A549 (cell line): Measurements from ENCODE around the gene ATF2. TPM values are rescaled to one million over a fixed set of nuclear protein-coding genes. Genes with fewer than 3 reads are reported as not detected.
A peak's percentile ranks its signal among the peaks of the same experiment; 100 is the strongest.

Experiments used
- ATAC-seq, 2 experiments: fragments of 200-7000 bp in 1 of 2; fragments of >200 bp in 1 of 2; cut with Nextera tagmentation in 1 of 2; cut with Tn5 transposase in 1 of 2; 3 replicates each; pipeline versions ENCODE4 v1.8.0 to v1.9.1; 2018 to 2020; ENCODE audit warnings: mild to moderate bottlenecking in 1 of 2, moderate library complexity in 1 of 2
- CTCF ChIA-PET: fragments of 300-600 bp; sonication (Branson Sonifier 250); formaldehyde crosslinking; extraction: SDS; loops from one replicate; lab custom pipeline; 2021; ENCODE audit warnings: antibody characterized with exemption, inconsistent platforms; lab: Yijun Ruan, JAX
- POLR2A ChIA-PET: fragments of 350-600 bp; formaldehyde crosslinking; extraction: SDS; loops from one replicate; lab custom pipeline; 2021; ENCODE audit warnings: antibody characterized with exemption, inconsistent platforms; lab: Yijun Ruan, JAX
- DNase-seq, 2 experiments: peaks; one replicate each; pipeline versions ENCODE4 v3.0.0 to v3.0.0-alpha.2; 2011 to 2016; ENCODE audit warnings: low read depth in 1 of 2, low spot score in 1 of 2
- FAIRE-seq: peaks from 2 replicates; lab custom pipeline; 2011; peaks lifted over from hg19 to GRCh38; lab: Jason Lieb, UNC
- H3K27ac ChIP-seq, 2 experiments: fragments of >200 bp; sonication (Bioruptor Twin); formaldehyde crosslinking; 3 replicates each; pipeline ENCODE4 v1.5.1; 2016 to 2017
- H3K4me1 ChIP-seq: fragments of >200 bp; sonication (Bioruptor Twin); formaldehyde crosslinking; 3 replicates; pipeline ENCODE4 v1.6.1; 2016
- H3K4me2 ChIP-seq: fragments of >200 bp; sonication (Bioruptor Twin); formaldehyde crosslinking; 3 replicates; pipeline ENCODE4 v1.6.1; 2016
- H3K4me3 ChIP-seq: fragments of >200 bp; sonication (Bioruptor Twin); formaldehyde crosslinking; 3 replicates; pipeline ENCODE4 v1.5.1; 2016
- H3K9me3 ChIP-seq: fragments of >200 bp; sonication (Bioruptor Twin); formaldehyde crosslinking; 3 replicates; pipeline ENCODE4 v1.6.1; 2016
- BHLHE40 ChIP-seq: IDR thresholded peaks from 2 replicates; pipeline ENCODE4 v1.6.1; 2012; ENCODE audit warnings: low read depth, low read length, inconsistent platforms
- CBX2 ChIP-seq: fragments of 200-600 bp; sonication (generic); IDR thresholded peaks from 2 replicates; pipeline ENCODE4 v1.6.1; 2016; ENCODE audit warnings: low read depth, mild to moderate bottlenecking, borderline replicate concordance
- CBX8 ChIP-seq: fragments of 200-600 bp; sonication (generic); IDR thresholded peaks from 2 replicates; pipeline ENCODE4 v1.6.1; 2016
- CEBPB ChIP-seq, 2 experiments: fragments of >200 bp in 1 of 2; sonication (Bioruptor Twin) in 1 of 2; formaldehyde crosslinking in 1 of 2; IDR thresholded peaks; 2 replicates each; pipeline ENCODE4 v1.6.1; 2012 to 2016
- EHF ChIP-seq: fragments of 250-450 bp; sonication (Bioruptor Pico); IDR thresholded peaks from 2 replicates; pipeline ENCODE4 v1.5.0; 2020; ENCODE audit warnings: mild to moderate bottlenecking
- EHMT2 ChIP-seq: fragments of 200-600 bp; sonication (generic); IDR thresholded peaks from 2 replicates; pipeline ENCODE4 v1.6.1; 2016; ENCODE audit warnings: antibody characterized with exemption, low read depth, mild to moderate bottlenecking, moderate library complexity
- FOSB ChIP-seq: fragments of 250-450 bp; sonication (Bioruptor Pico); IDR thresholded peaks from 2 replicates; pipeline ENCODE4 v1.5.0; 2020; ENCODE audit warnings: mild to moderate bottlenecking, moderate library complexity
- FOSL2 ChIP-seq, 2 experiments: fragments of 450-650 bp in 1 of 2; fragments of >200 bp in 1 of 2; sonication (Bioruptor Twin) in 1 of 2; formaldehyde crosslinking; IDR thresholded peaks; 2 replicates each; pipeline versions ENCODE4 v1.5.0 to v1.6.1; 2016 to 2020; ENCODE audit warnings: mild to moderate bottlenecking in 1 of 2, moderate library complexity in 1 of 2
- FOXS1 ChIP-seq: fragments of 250-450 bp; sonication (Bioruptor Pico); IDR thresholded peaks from 2 replicates; pipeline ENCODE4 v1.5.0; 2020; ENCODE audit warnings: mild to moderate bottlenecking, moderate library complexity
- JUN ChIP-seq, 2 experiments: fragments of >200 bp; sonication (Bioruptor Twin); formaldehyde crosslinking; IDR thresholded peaks; 2 replicates in 1 of 2; 3 replicates in 1 of 2; pipeline ENCODE4 v1.6.1; 2016 to 2017
- KDM1A ChIP-seq: fragments of 200-600 bp; sonication (generic); IDR thresholded peaks from 2 replicates; pipeline ENCODE4 v1.6.1; 2016; ENCODE audit warnings: low read depth, mild to moderate bottlenecking
- KDM5A ChIP-seq: fragments of 200-600 bp; sonication (generic); IDR thresholded peaks from 2 replicates; pipeline ENCODE4 v1.6.1; 2016; ENCODE audit warnings: antibody characterized with exemption, mild to moderate bottlenecking
- MYC ChIP-seq: IDR thresholded peaks from 2 replicates; pipeline ENCODE4 v1.6.1; 2012; ENCODE audit warnings: mild to moderate bottlenecking, inconsistent platforms, low read length, improper control_type of control experiment, borderline replicate concordance
- NR3C1 ChIP-seq: fragments of >200 bp; sonication (Bioruptor Twin); formaldehyde crosslinking; IDR thresholded peaks from 3 replicates; pipeline ENCODE4 v1.6.1; 2017
- PHF8 ChIP-seq: fragments of 200-600 bp; sonication (generic); IDR thresholded peaks from 2 replicates; pipeline ENCODE4 v1.6.1; 2016; ENCODE audit warnings: low read depth, mild to moderate bottlenecking, antibody characterized with exemption, moderate library complexity, borderline replicate concordance
- POLR2A ChIP-seq: IDR thresholded peaks from 2 replicates; pipeline ENCODE4 v1.6.1; 2012; ENCODE audit warnings: mild to moderate bottlenecking, low read length
- RARB ChIP-seq: fragments of 250-450 bp; sonication (Bioruptor Pico); IDR thresholded peaks from 2 replicates; pipeline ENCODE4 v1.8.0; 2021; ENCODE audit warnings: mild to moderate bottlenecking, moderate library complexity
- RCOR1 ChIP-seq: fragments of 150-350 bp; IDR thresholded peaks from 2 replicates; pipeline ENCODE4 v1.6.1; 2014; ENCODE audit warnings: antibody characterized with exemption, low read length, low read depth
- RNF2 ChIP-seq: fragments of 200-600 bp; sonication (generic); IDR thresholded peaks from 2 replicates; pipeline ENCODE4 v1.6.1; 2016; ENCODE audit warnings: low read depth, mild to moderate bottlenecking, antibody characterized with exemption, moderate library complexity, borderline replicate concordance
- ZC3H11A ChIP-seq: fragments of 450-650 bp; IDR thresholded peaks from 2 replicates; pipeline ENCODE4 v1.6.1; 2014; ENCODE audit warnings: antibody characterized with exemption, mild to moderate bottlenecking
- ZNF302 ChIP-seq: fragments of 250-450 bp; sonication (Bioruptor Pico); IDR thresholded peaks from 2 replicates; pipeline ENCODE4 v1.9.0; 2021; ENCODE audit warnings: inconsistent platforms, mild to moderate bottlenecking, moderate library complexity
- ZSCAN20 ChIP-seq: fragments of 250-450 bp; sonication (Bioruptor Pico); IDR thresholded peaks from 2 replicates; pipeline ENCODE4 v1.8.0; 2022; ENCODE audit warnings: mild to moderate bottlenecking, moderate library complexity
- WGBS: methylation state at CpG from one replicate; pipeline ENCODE4 v1.1.6; 2017; ENCODE audit errors: missing lambda C conversion rate; 5-methylcytosine and 5-hydroxymethylcytosine counted together
- polyA plus RNA-seq, 4 experiments: library from polyadenylated mRNA; depleted of rRNA in 3 of 4; stranded (reverse); fragments of >200 nt; fragmentation: RNase III in 1 of 4; extraction: RNeasy Plus Mini Kit Qiagen cat#74134 plus additional on column Dnase treatment in 1 of 4; gene quantifications; 2 replicates in 3 of 4; 3 replicates in 1 of 4; pipeline ENCODE4 v1.2.3, GENCODE V29; 2011 to 2017
- TF ChIP-seq, protein P1 (sequence below): IDR thresholded peaks from 2 replicates; pipeline ENCODE4 v1.6.1; 2012; ENCODE audit warnings: low read depth, borderline replicate concordance
- TF ChIP-seq, protein P2 (sequence below): fragments of 150-350 bp; IDR thresholded peaks from 2 replicates; pipeline ENCODE4 v1.6.1; 2014; ENCODE audit warnings: low read depth, mild to moderate bottlenecking, low read length
- TF ChIP-seq, protein P3 (sequence below): fragments of 200-600 bp; sonication (generic); IDR thresholded peaks from 2 replicates; pipeline ENCODE4 v1.6.1; 2016; ENCODE audit warnings: antibody characterized with exemption, mild to moderate bottlenecking, moderate library complexity
- TF ChIP-seq, protein P4 (sequence below): fragments of 450-650 bp; IDR thresholded peaks from 2 replicates; pipeline ENCODE4 v1.6.1; 2014; ENCODE audit warnings: antibody characterized with exemption

ATF2 gene
- polyA plus RNA-seq, 2 of the 4 experiments (the other 2 are of a cell fraction), result 18.9 to 67.4 TPM

DNA sequence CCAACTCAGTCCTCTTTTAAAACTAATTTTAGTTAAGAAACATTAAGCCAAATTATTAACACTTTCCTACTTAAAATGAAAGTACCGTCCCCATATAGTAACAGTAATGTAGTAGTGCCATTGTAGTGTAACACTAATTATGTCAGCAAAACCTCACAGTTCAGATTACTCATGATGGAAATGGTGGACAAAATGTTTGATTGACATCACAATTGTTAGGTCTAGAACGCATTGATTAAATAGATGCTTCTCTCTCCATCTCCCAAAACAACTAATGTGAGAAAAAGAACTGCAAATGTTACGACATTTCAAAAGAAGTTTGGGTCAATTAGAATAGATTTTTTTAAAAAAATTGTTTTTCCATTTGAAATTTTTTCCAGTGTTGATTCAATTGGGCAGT, 1.2 kb upstream of the ATF2 start:
- Histone ChIP-seq H3K9me3 (no peaks in the 10 kb centered on the region), H3K4me2 (peak overlapping the region; percentile 87), H3K4me3 (peak overlapping the region; percentile 54), H3K27ac (peak overlapping the region in 1 of 2 experiments; percentile 87; a peak in 2 of 6 replicates), H3K4me1 (peaks cover 18% of the 10 kb centered on the region; the same call in 2 of the 3 replicates)
- DNase-seq (no peak), FAIRE-seq (peak; percentile 7), ATAC-seq (no peak)
- TF ChIP-seq RCOR1 (no peak), CBX8 (no peak), NR3C1 (no peak), EHF (CRISPR knock-in tag) (no peak), POLR2A (no peak), KDM1A (no peak), CBX2 (no peak), EHMT2 (no peak), FOSL2 (IDR thresholded peaks at IDR 0.05) (no peak), FOSL2 (CRISPR knock-in tag; IDR thresholded peaks at IDR 0.05) (no peak)
- WGBS, result 58% methylated on average over 3 of the region's 3 CpGs
- POLR2A ChIA-PET, result interaction anchor here (1.3 kb wide), 2 partner anchors 10 to 12 kb away, joined by 6 to 8 read pairs; partner anchors contain the start of gene ATP5MC3
- CTCF ChIA-PET, result interaction anchor here (0.5 to 1.2 kb wide), 3 partner anchors 8 to 56 kb away, joined by 3 to 4 read pairs (median 3); no protein-coding TSS in a partner anchor

DNA sequence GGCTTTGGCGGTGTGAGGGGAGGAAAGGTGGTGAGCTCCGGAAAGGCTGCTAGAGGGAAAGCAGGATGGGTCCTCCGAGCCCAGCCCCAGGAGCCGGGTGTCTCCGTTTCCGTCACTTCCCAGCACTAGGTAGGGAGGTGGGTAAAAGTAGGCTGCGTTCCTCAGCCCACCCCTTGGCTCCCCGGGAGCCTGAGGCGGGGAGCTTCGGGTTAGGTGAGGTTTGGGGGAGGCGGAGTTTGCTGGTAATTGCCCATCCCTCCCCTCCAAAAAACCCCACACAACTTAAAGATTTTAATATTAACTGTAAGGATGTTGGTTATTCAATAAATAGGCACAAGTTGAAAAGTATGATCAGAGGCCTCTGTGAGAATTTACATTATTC, 552 bp upstream of the ATF2 start:
- ChIA-PET CTCF (interaction anchor here (0.8 to 1.2 kb wide), 2 partner anchors 9 to 55 kb away, joined by 3 to 4 read pairs; no protein-coding TSS in a partner anchor), POLR2A (interaction anchor here (0.6 to 1.3 kb wide), 4 partner anchors 10 to 51 kb away, joined by 3 to 8 read pairs (median 5); partner anchors contain the start of gene ATP5MC3)
- H3K27ac ChIP-seq, result peak overlapping the region; percentile 79 to 87
- no peak for DNase-seq
- peak overlapping the region; percentile 87 for H3K4me2 ChIP-seq
- TF ChIP-seq PHF8 (peak; percentile 79; the same call in 1 of the 2 replicates), RCOR1 (no peak), RARB (CRISPR knock-in tag) (no peak), POLR2A (peak; percentile 65), ZSCAN20 (CRISPR knock-in tag) (no peak), ZNF302 (CRISPR knock-in tag) (no peak), ZC3H11A (no peak), KDM1A (no peak), RNF2 (no peak), FOSB (CRISPR knock-in tag) (no peak)
- TF ChIP-seq, protein P1, sequence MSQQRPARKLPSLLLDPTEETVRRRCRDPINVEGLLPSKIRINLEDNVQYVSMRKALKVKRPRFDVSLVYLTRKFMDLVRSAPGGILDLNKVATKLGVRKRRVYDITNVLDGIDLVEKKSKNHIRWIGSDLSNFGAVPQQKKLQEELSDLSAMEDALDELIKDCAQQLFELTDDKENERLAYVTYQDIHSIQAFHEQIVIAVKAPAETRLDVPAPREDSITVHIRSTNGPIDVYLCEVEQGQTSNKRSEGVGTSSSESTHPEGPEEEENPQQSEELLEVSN, result 0 out of 2 replicates have a peak, but pooled peaks have one; percentile 45
- TF ChIP-seq, protein P2, sequence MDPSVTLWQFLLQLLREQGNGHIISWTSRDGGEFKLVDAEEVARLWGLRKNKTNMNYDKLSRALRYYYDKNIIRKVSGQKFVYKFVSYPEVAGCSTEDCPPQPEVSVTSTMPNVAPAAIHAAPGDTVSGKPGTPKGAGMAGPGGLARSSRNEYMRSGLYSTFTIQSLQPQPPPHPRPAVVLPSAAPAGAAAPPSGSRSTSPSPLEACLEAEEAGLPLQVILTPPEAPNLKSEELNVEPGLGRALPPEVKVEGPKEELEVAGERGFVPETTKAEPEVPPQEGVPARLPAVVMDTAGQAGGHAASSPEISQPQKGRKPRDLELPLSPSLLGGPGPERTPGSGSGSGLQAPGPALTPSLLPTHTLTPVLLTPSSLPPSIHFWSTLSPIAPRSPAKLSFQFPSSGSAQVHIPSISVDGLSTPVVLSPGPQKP, result no peak
- no peaks in the 10 kb centered on the region for H3K9me3 ChIP-seq
- peak in 1 of 2 experiments; percentile 53; a peak in 4 of 6 replicates for ATAC-seq
- WGBS, result 1% methylated on average over 9 of the region's 11 CpGs
- H3K4me3 ChIP-seq, result peak overlapping the region; percentile 54
- H3K4me1 ChIP-seq, result peaks cover 18% of the 10 kb centered on the region; the same call in 2 of the 3 replicates
- FAIRE-seq, result no peak

DNA sequence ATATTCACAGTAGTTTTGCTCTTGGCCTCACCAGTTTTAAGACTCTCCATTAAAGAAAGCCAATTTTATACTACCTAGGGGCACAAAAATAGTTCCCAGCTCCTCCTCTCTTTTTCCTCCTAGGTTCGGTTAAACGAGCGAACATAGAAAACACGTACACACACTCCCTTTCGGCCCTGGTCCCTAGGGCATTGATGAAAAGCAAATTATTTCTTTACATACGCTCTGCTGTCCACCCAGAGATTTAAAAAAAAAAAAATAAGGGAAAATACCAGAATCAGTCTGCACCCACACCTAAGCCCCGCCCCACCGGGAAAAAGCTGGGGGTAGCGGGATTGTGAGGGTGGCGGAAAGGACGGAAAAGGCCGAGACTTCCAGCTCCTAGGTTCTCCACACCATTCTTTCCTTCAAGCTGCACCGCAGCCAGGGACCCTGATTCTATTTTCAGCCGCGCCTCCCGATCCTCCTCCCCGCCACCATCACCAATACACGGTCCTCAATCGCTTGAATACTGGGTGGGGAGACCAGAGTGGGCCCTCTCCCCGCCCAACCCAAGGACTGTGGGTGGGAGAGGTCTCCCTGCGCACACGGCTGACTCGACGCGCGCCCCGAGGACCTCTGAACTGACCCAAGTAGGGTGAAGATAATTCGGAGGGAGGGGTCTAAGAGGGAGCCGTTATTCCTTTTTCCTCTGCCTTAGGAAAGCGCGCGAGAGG, 769 bp downstream of the ATF2 start:
- ChIA-PET POLR2A (no interaction called here), CTCF (no interaction called here)
- H3K4me2 ChIP-seq, result peak overlapping the region; percentile 93
- H3K4me1 ChIP-seq, result peaks cover 18% of the 10 kb centered on the region; the same call in 2 of the 3 replicates
- no peaks in the 10 kb centered on the region for H3K9me3 ChIP-seq
- DNase-seq (peak; percentile 28 to 32), FAIRE-seq (no peak), ATAC-seq (peak; percentile 27 to 30)
- 1% methylated on average over 32 of the region's 32 CpGs for WGBS
- peak overlapping the region; percentile 95 for H3K4me3 ChIP-seq
- peak overlapping the region; percentile 93 to 95 for H3K27ac ChIP-seq
- TF ChIP-seq MYC (no peak), ZC3H11A (no peak), FOXS1 (CRISPR knock-in tag) (no peak), CEBPB (IDR thresholded peaks at IDR 0.05) (no peak), FOSB (CRISPR knock-in tag) (no peak), JUN (IDR thresholded peaks at IDR 0.05) (peak in 1 of 2 experiments; percentile 49; a peak in 1 of 5 replicates), BHLHE40 (no peak), KDM5A (0 out of 2 replicates have a peak, but pooled peaks have one; percentile 33), RCOR1 (no peak)
- TF ChIP-seq, protein P3, sequence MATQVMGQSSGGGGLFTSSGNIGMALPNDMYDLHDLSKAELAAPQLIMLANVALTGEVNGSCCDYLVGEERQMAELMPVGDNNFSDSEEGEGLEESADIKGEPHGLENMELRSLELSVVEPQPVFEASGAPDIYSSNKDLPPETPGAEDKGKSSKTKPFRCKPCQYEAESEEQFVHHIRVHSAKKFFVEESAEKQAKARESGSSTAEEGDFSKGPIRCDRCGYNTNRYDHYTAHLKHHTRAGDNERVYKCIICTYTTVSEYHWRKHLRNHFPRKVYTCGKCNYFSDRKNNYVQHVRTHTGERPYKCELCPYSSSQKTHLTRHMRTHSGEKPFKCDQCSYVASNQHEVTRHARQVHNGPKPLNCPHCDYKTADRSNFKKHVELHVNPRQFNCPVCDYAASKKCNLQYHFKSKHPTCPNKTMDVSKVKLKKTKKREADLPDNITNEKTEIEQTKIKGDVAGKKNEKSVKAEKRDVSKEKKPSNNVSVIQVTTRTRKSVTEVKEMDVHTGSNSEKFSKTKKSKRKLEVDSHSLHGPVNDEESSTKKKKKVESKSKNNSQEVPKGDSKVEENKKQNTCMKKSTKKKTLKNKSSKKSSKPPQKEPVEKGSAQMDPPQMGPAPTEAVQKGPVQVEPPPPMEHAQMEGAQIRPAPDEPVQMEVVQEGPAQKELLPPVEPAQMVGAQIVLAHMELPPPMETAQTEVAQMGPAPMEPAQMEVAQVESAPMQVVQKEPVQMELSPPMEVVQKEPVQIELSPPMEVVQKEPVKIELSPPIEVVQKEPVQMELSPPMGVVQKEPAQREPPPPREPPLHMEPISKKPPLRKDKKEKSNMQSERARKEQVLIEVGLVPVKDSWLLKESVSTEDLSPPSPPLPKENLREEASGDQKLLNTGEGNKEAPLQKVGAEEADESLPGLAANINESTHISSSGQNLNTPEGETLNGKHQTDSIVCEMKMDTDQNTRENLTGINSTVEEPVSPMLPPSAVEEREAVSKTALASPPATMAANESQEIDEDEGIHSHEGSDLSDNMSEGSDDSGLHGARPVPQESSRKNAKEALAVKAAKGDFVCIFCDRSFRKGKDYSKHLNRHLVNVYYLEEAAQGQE, result no peak
- TF ChIP-seq, protein P4, sequence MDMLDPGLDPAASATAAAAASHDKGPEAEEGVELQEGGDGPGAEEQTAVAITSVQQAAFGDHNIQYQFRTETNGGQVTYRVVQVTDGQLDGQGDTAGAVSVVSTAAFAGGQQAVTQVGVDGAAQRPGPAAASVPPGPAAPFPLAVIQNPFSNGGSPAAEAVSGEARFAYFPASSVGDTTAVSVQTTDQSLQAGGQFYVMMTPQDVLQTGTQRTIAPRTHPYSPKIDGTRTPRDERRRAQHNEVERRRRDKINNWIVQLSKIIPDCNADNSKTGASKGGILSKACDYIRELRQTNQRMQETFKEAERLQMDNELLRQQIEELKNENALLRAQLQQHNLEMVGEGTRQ, result no peak
